MM.1S (cell line): ENCODE results near the gene GJB6.

Experiments
- DNase-seq: peaks from one replicate; pipeline ENCODE4 v3.0.0-alpha.2; 2015
- H2AFZ ChIP-seq: fragments of 300-600 bp; sonication (generic); 2 replicates; pipeline ENCODE4 v1.6.0; 2016; ENCODE audit warnings: antibody characterized with exemption, low read length
- H3F3A ChIP-seq: fragments of 300-600 bp; sonication (generic); 2 replicates; pipeline ENCODE4 v1.6.1; 2016; ENCODE audit warnings: mild to moderate bottlenecking, antibody characterized with exemption, low read length, moderate library complexity, mixed read lengths; ENCODE audit not compliant: insufficient read depth
- H3K27ac ChIP-seq: fragments of 300-600 bp; sonication (generic); 2 replicates; pipeline ENCODE4 v1.5.1; 2016; ENCODE audit warnings: mild to moderate bottlenecking, low read length
- H3K27me3 ChIP-seq: fragments of 300-600 bp; sonication (generic); replicated peaks from 2 replicates; pipeline ENCODE4 v1.6.0; 2016; ENCODE audit warnings: low read length; ENCODE audit not compliant: insufficient read depth
- H3K36me3 ChIP-seq: fragments of 300-600 bp; sonication (generic); replicated peaks from 2 replicates; pipeline ENCODE4 v1.6.1; 2016; ENCODE audit warnings: mild to moderate bottlenecking, low read length, mixed read lengths; ENCODE audit not compliant: insufficient read depth
- H3K4me1 ChIP-seq: fragments of 300-600 bp; sonication (generic); 2 replicates; pipeline ENCODE4 v1.6.1; 2016; ENCODE audit warnings: low read length, mixed read lengths
- H3K4me2 ChIP-seq: fragments of 300-600 bp; sonication (generic); 2 replicates; pipeline ENCODE4 v1.6.0; 2016; ENCODE audit warnings: low read depth, low read length
- H3K4me3 ChIP-seq: fragments of 300-600 bp; sonication (generic); 2 replicates; pipeline ENCODE4 v1.5.1; 2016; ENCODE audit warnings: low read length, mixed read lengths
- H3K79me2 ChIP-seq: fragments of 300-600 bp; sonication (generic); 2 replicates; pipeline ENCODE4 v1.6.1; 2016; ENCODE audit warnings: mixed run types, low read length, mixed read lengths
- H3K9ac ChIP-seq: fragments of 300-600 bp; sonication (generic); 2 replicates; pipeline ENCODE4 v1.6.1; 2016; ENCODE audit warnings: low read length, mixed read lengths
- H3K9me2 ChIP-seq: fragments of 300-600 bp; sonication (generic); replicated peaks from 2 replicates; pipeline ENCODE4 v1.6.1; 2016; ENCODE audit warnings: mild to moderate bottlenecking, low read length, mixed read lengths; ENCODE audit not compliant: insufficient read depth
- H3K9me3 ChIP-seq: fragments of 300-600 bp; sonication (generic); replicated peaks from 2 replicates; pipeline ENCODE4 v1.6.1; 2016; ENCODE audit warnings: mild to moderate bottlenecking, low read length, mixed read lengths; ENCODE audit not compliant: insufficient read depth
- H4K20me1 ChIP-seq: fragments of 300-600 bp; sonication (generic); 2 replicates; pipeline ENCODE4 v1.6.1; 2016; ENCODE audit warnings: mild to moderate bottlenecking, low read length, moderate library complexity, mixed read lengths; ENCODE audit not compliant: insufficient read depth
- CTCF ChIP-seq: fragments of 300-600 bp; sonication (generic); IDR thresholded peaks from 2 replicates; pipeline ENCODE4 v1.5.1; 2016; ENCODE audit warnings: antibody characterized with exemption, low read length, mixed read lengths
- EZH2 ChIP-seq: fragments of 300-600 bp; sonication (generic); optimal IDR thresholded peaks from 2 replicates; pipeline ENCODE3; 2017; ENCODE audit warnings: low read depth, mild to moderate bottlenecking, antibody characterized with exemption, low read length, mixed read lengths
- EZH2phosphoT487 ChIP-seq: fragments of 300-600 bp; sonication (generic); IDR thresholded peaks from 2 replicates; pipeline ENCODE4 v1.6.1; 2018; ENCODE audit warnings: antibody characterized with exemption, low read length

The GJB6 gene

DNA sequence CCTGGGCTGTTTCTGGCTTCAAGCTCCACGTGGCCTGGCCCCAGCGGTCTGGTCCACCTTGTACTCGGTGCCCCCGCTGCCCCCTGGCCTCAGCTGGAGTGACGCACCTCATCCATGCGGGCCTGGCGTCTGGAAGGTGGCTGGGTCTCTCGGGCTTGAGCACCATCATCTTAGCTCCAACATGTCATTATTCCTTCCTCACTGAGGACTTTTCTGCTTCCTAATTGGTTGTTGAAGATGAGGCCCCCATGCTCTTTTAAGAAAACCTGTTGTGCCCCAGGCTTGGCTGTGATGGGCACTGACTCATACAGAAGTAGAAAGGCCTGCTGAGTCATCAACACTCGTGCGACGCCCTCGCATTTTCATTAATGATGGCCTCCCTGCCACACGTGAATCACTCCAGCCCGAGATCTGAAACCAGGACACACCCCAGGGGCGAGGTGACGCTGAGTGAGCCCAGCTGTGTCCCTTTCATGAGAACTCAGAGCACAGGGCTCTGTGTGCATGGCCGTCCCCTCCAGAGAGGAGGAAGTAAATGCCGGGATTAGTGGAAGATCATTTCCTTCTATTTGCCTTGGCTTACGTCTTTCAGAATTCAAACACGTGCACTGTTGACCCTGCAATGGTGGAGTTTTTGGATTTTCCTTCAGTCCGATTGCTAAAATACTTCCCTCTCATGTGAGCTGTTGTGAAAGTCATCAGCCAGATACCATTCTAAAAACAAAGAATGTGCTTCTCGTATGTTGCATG is 57.3 kb downstream of the GJB6 start:
- H3K27ac ChIP-seq: peak overlapping the region; percentile 67
- H4K20me1 ChIP-seq: no peaks in the 10 kb centered on the region
- no peaks in the 10 kb centered on the region for H3K36me3 ChIP-seq
- H3F3A ChIP-seq: peaks cover 7% of the 10 kb centered on the region
- H3K4me1 ChIP-seq: peaks cover 28% of the 10 kb centered on the region
- H3K9me3 ChIP-seq: no peaks in the 10 kb centered on the region
- H2AFZ ChIP-seq: peak overlapping the region; percentile 40; the same call in 1 of the 2 replicates
- TF ChIP-seq EZH2: no peak
- TF ChIP-seq CTCF: no peak
- TF ChIP-seq EZH2phosphoT487: no peak
- no peaks in the 10 kb centered on the region for H3K27me3 ChIP-seq
- H3K4me2 ChIP-seq: peak overlapping the region; percentile 63
- no peaks in the 10 kb centered on the region for H3K9me2 ChIP-seq
- peak overlapping the region; percentile 29; the same call in 1 of the 2 replicates for H3K4me3 ChIP-seq
- no peaks in the 10 kb centered on the region for H3K79me2 ChIP-seq
- DNase-seq: peak; percentile 83
- peak overlapping the region; percentile 53 for H3K9ac ChIP-seq

DNA sequence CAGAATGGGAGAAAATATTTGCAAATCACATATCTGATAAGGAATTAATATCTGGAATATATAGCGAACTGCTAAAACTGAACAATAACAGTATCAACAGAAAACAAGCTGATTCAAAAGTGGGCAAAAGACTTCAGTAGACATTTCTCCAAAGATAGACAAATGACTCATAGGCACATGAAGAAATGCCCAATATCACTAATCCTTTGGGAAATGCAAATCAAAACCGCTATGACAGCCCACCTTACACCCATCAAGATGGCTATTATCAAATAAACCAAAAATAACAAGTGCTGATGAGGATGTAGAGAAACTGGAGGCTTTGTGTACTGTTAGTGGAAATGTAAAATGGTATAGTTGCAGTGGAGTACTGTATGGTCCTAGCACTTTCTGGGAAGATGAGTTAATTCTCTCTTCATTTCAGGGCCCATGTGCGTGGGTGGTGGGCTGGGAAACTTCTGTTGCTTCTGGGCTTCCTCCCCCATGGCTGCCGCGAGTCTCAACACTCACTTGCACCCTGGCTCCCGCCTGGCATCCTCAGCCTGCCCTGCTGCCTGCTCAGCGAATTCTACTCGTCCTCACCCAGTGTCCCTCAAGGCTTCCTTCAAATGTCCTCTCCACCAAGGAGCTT is 58.9 kb downstream of the GJB6 start:
- Histone ChIP-seq H2AFZ (no peak overlapping the region), H3K79me2 (no peaks in the 10 kb centered on the region), H3K9ac (no peak overlapping the region), H3F3A (peaks cover 7% of the 10 kb centered on the region), H3K9me3 (no peaks in the 10 kb centered on the region), H3K4me1 (peaks cover 28% of the 10 kb centered on the region), H4K20me1 (no peaks in the 10 kb centered on the region), H3K9me2 (no peaks in the 10 kb centered on the region), H3K4me3 (no peak overlapping the region), H3K27ac (no peak overlapping the region), H3K36me3 (no peaks in the 10 kb centered on the region), H3K27me3 (no peaks in the 10 kb centered on the region), H3K4me2 (no peak overlapping the region)
- DNase-seq: no peak
- TF ChIP-seq EZH2: no peak
- TF ChIP-seq CTCF: no peak
- TF ChIP-seq EZH2phosphoT487: no peak
